ENCODE results near the gene GIN1.

DNA sequence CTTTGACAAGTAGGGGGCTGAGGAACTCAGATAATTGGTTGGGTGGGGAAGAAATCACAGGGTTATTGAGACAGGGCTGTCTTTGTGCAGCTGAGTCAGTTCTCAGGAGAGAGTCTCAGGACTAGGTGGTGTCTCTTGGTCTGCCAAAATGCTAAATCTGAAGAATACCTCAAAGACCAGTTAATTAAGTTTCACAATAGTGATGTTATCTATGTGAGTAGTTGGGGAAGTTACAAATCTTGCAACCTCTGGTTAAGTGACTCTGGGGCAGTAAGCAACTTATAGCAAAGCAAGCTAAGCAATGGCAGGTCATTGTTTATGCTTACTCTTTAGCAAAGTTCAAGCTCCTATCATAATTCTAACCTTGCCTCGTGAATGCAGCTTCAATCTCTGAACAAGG, 53.6 kb downstream of the GIN1 start:
- TF ChIP-seq, protein P1, sequence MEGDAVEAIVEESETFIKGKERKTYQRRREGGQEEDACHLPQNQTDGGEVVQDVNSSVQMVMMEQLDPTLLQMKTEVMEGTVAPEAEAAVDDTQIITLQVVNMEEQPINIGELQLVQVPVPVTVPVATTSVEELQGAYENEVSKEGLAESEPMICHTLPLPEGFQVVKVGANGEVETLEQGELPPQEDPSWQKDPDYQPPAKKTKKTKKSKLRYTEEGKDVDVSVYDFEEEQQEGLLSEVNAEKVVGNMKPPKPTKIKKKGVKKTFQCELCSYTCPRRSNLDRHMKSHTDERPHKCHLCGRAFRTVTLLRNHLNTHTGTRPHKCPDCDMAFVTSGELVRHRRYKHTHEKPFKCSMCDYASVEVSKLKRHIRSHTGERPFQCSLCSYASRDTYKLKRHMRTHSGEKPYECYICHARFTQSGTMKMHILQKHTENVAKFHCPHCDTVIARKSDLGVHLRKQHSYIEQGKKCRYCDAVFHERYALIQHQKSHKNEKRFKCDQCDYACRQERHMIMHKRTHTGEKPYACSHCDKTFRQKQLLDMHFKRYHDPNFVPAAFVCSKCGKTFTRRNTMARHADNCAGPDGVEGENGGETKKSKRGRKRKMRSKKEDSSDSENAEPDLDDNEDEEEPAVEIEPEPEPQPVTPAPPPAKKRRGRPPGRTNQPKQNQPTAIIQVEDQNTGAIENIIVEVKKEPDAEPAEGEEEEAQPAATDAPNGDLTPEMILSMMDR (IDR thresholded peaks at IDR 0.05), result no peak
- no peak for TF ChIP-seq POLR2A (IDR thresholded peaks at IDR 0.05)

All from body of pancreas (tissue), 4 donors.